ENCODE measurements around the gene DOK3. TPM values are rescaled to one million over a fixed set of nuclear protein-coding genes. Genes with fewer than 3 reads are reported as not detected.

DOK3 gene
- total and polyA plus RNA-seq, 2 donors (not counting 1 experiment from before 2014, with no cell fraction given) = 103 to 115 TPM

DNA sequence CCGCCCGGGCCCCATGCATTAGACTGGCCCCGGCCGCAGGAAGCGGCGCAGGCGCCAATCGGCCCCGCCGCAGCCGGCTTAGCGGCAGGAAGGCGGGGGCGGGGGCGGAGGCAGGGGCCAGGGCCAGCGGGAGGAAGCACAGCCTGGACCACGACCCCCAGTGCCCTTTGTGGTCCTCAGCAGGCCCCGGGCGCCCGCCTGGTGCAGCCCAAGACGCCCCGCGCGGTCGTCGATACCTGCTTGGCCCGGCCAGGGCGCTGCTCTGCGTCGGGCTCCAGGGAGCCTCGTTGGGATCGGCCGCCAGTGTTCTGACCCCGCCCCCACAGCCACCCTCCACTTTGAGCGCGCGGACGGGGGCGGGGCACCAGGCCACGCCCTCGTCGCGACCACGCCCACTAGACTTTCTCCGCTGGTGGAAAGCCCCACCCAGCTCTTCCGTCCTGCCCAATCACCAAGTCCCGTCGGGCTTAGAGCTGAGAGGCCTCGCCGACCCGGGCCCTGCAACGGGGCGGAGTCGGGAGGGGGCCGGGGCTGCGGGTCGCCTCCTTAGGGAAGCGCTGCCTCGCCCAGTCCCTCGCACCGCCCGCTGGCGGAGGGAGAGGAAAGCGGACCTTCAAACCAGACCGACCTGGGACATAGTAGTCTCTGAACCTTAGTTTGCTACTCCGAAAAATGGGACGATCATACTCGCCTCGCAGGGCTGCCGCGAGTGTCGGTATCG, 12.2 kb downstream of the DOK3 start, which contains the start of gene PDLIM7:
Gene PDLIM7, minus strand, starts transcription at position 313 of the 721 bp plus-strand sequence. CDS start 1,092 bp downstream, outside the sequence.
- Histone ChIP-seq H2AFZ (ENCODE audit: insufficient read depth, low read depth, low read length, poor library complexity, severe bottlenecking) (peak within 1 kb of the TSS; percentile 62), H3K9ac (ENCODE audit: low read length) (peak within 1 kb of the TSS; percentile 74), H3K36me3 (replicated peaks in 1 of 2; ENCODE audit: control extremely low read depth in 1 of 2, control insufficient read depth in 1 of 2, extremely low read depth in 1 of 2, insufficient read depth in 2 of 2, low read length in 1 of 2) (no peaks in the 10 kb centered on the region), H3K27ac (ENCODE audit: low read length in 2 of 2) (no peak within 1 kb of the TSS), H3K9me3 (ENCODE audit: control extremely low read depth in 1 of 3, control insufficient read depth in 2 of 3, insufficient read depth in 1 of 3, low read length in 2 of 3) (peaks cover 0 to 10% (median 0%) of the 10 kb centered on the region in 3 donors), H4K20me1 (ENCODE audit: control insufficient read depth, insufficient read depth, low read length, poor library complexity, severe bottlenecking) (peaks cover 28% of the 10 kb centered on the region), H3K4me3 (ENCODE audit: control extremely low read depth in 1 of 5, extremely low read depth in 1 of 5, insufficient read depth in 1 of 5, low read depth in 2 of 5, low read length in 4 of 5) (peak within 1 kb of the TSS; percentile 9 to 68 (median 65)), H3K27me3 (replicated peaks in 1 of 4; ENCODE audit: control extremely low read depth in 1 of 4, control insufficient read depth in 3 of 4, insufficient read depth in 4 of 4, low read length in 3 of 4) (peaks cover 0 to 10% (median 4%) of the 10 kb centered on the region in 4 experiments), H3K4me1 (ENCODE audit: control insufficient read depth in 2 of 2, insufficient read depth in 2 of 2, low read length in 2 of 2) (peaks cover 58 to 72% of the 10 kb centered on the region in 2 donors), H3K4me2 (replicated peaks; ENCODE audit: low read depth, low read length, poor library complexity, severe bottlenecking) (peak within 1 kb of the TSS; percentile 81), H3K79me2 (ENCODE audit: control insufficient read depth, insufficient read depth, low read length) (peaks cover 6% of the 10 kb centered on the region)
- H3K4me1 Mint-ChIP-seq = peaks cover 75% of the 10 kb centered on the region
- ATAC-seq (ENCODE audit: low read depth) (peak; percentile 84), DNase-seq (peak; percentile 97)
- under 1% methylated on average over 73 of the region's 73 CpGs for WGBS (ENCODE audit: insufficient coverage)
- TF ChIP-seq, protein P1, sequence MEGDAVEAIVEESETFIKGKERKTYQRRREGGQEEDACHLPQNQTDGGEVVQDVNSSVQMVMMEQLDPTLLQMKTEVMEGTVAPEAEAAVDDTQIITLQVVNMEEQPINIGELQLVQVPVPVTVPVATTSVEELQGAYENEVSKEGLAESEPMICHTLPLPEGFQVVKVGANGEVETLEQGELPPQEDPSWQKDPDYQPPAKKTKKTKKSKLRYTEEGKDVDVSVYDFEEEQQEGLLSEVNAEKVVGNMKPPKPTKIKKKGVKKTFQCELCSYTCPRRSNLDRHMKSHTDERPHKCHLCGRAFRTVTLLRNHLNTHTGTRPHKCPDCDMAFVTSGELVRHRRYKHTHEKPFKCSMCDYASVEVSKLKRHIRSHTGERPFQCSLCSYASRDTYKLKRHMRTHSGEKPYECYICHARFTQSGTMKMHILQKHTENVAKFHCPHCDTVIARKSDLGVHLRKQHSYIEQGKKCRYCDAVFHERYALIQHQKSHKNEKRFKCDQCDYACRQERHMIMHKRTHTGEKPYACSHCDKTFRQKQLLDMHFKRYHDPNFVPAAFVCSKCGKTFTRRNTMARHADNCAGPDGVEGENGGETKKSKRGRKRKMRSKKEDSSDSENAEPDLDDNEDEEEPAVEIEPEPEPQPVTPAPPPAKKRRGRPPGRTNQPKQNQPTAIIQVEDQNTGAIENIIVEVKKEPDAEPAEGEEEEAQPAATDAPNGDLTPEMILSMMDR (IDR thresholded peaks at IDR 0.05) = no peak
- TF ChIP-seq EZH2 (IDR thresholded peaks at IDR 0.05; ENCODE audit: borderline replicate concordance, insufficient read depth, low read depth, low read length, poor library complexity, severe bottlenecking) = no peak
- peak within 1 kb of the TSS; percentile 73 for H3K27ac Mint-ChIP-seq
- ChIA-PET CTCF (interaction anchor here (0.7 to 5.7 kb wide), 9 partner anchors 8 to 108 kb away, joined by 3 to 70 read pairs (median 3); partner anchors contain the start of gene DOK3), POLR2A (interaction anchor here (0.6 to 1.8 kb wide), 6 partner anchors 10 to 66 kb away, joined by 3 to 19 read pairs (median 4); partner anchors contain the start of gene DOK3)
- intact Hi-C loops (cut with micrococcal nuclease) = loop anchor here (1.0 kb wide), 4 partner anchors 13 to 107 kb away; partner anchors contain the start of gene GRK6
- H3K27me3 Mint-ChIP-seq = peaks cover 3% of the 10 kb centered on the region
- peak within 1 kb of the TSS; percentile 93 for H3K4me3 Mint-ChIP-seq
- H3K9me3 Mint-ChIP-seq (ENCODE audit: insufficient read depth) = no peaks in the 10 kb centered on the region
